HCT116 (cell line): ENCODE results near the gene TPD52L2. TPM values are rescaled to one million over a fixed set of nuclear protein-coding genes. Genes with fewer than 3 reads are reported as not detected.
A peak's percentile ranks its signal among the peaks of the same experiment; 100 is the strongest.

Source experiments
- ATAC-seq: fragments of 200-7000 bp; cut with Tn5 transposase; 2 replicates; pipeline ENCODE4 v1.9.1; 2020; ENCODE audit warnings: mild to moderate bottlenecking, moderate library complexity
- BruUV-seq: library from RNA; stranded (reverse); fragments of 400-500 nt; replicated peaks from 2 replicates; lab custom pipeline; 2021; lab: Mats Ljungman, UMichigan
- CTCF ChIA-PET: fragments of 300-600 bp; sonication (Branson Sonifier 250); formaldehyde crosslinking; loops from one replicate; lab custom pipeline; 2021; ENCODE audit warnings: antibody characterized with exemption; lab: Charles Lee
- POLR2A ChIA-PET: fragments of 300-600, 350-600 bp; sonication (Branson Sonifier 250); formaldehyde crosslinking; loops from one replicate; lab custom pipeline; 2021; ENCODE audit warnings: antibody characterized with exemption; lab: Charles Lee
- RAD21 ChIA-PET, 2 experiments: fragments of 300-600 bp; sonication (Branson Sonifier 250); formaldehyde crosslinking; loops; one replicate each; lab custom pipeline; 2023; ENCODE audit warnings: low total read pairs in 2 of 2; ENCODE audit not compliant: uncharacterized antibody in 2 of 2, unreplicated experiment in 2 of 2, low non-redundant PET in 1 of 2; lab: Charles Lee
- DNase-seq: peaks from one replicate; pipeline ENCODE4 v3.0.0-alpha.2; 2010; ENCODE audit warnings: low read depth, low spot score
- H2AFZ ChIP-seq: fragments of 200-600 bp; shearing (Covaris generic), sonication (generic); 2 replicates; pipeline ENCODE4 v1.6.1; 2017; ENCODE audit warnings: low read depth, mixed run types, mixed read lengths, antibody characterized with exemption, low read length; ENCODE audit not compliant: poor library complexity, severe bottlenecking
- H3K27ac ChIP-seq: 2 replicates; pipeline ENCODE4 v1.5.1; 2012; ENCODE audit warnings: low read depth, low read length
- H3K27me3 ChIP-seq: fragments of 200-600 bp; sonication (generic); 2 replicates; pipeline ENCODE4 v1.6.1; 2016; ENCODE audit warnings: mixed run types, low read length, mixed read lengths; ENCODE audit not compliant: insufficient read depth
- H3K36me3 ChIP-seq, 2 experiments: fragments of 200-500 bp in 1 of 2; fragments of 200-600 bp in 1 of 2; sonication (Bioruptor generic) in 1 of 2; sonication (generic) in 1 of 2; 2 replicates each; pipeline versions ENCODE4 v1.5.1 to v1.6.1; 2014 to 2016; ENCODE audit warnings: low read length in 2 of 2, inconsistent platforms in 1 of 2, mixed read lengths in 1 of 2, mixed run types in 1 of 2; ENCODE audit not compliant: insufficient read depth in 2 of 2, control insufficient read depth in 1 of 2
- H3K4me1 ChIP-seq, 2 experiments: fragments of 200-600 bp in 1 of 2; sonication (generic) in 1 of 2; 2 replicates each; pipeline versions ENCODE4 v1.5.1 to v1.6.1; 2012 to 2017; ENCODE audit warnings: low read length in 2 of 2, inconsistent platforms in 1 of 2, mild to moderate bottlenecking in 1 of 2, mixed read lengths in 1 of 2, mixed run types in 1 of 2, moderate library complexity in 1 of 2; ENCODE audit not compliant: insufficient read depth in 2 of 2, control insufficient read depth in 1 of 2
- H3K4me2 ChIP-seq: fragments of 200-600 bp; sonication (generic); 2 replicates; pipeline ENCODE4 v1.6.1; 2017; ENCODE audit warnings: mixed run types, low read length, mixed read lengths
- H3K4me3 ChIP-seq, 2 experiments: fragments of 200-600 bp in 1 of 2; sonication (generic) in 1 of 2; replicated peaks in 1 of 2; 2 replicates each; pipeline ENCODE4 v1.5.1; 2011 to 2016; ENCODE audit warnings: low read length in 2 of 2, control low read depth in 1 of 2, low read depth in 1 of 2, mild to moderate bottlenecking in 1 of 2, mixed read lengths in 1 of 2, mixed run types in 1 of 2
- H3K79me2 ChIP-seq: fragments of 200-600 bp; sonication (generic); 2 replicates; pipeline ENCODE4 v1.6.1; 2017; ENCODE audit warnings: mild to moderate bottlenecking, mixed run types, low read length, moderate library complexity, mixed read lengths; ENCODE audit not compliant: insufficient read depth
- H3K9ac ChIP-seq: fragments of 200-600 bp; sonication (generic); 2 replicates; pipeline ENCODE4 v1.6.1; 2016; ENCODE audit warnings: low read length, mixed read lengths
- H3K9me2 ChIP-seq: fragments of 200-600 bp; sonication (generic), shearing (Covaris generic); 2 replicates; pipeline ENCODE4 v1.6.1; 2017; ENCODE audit warnings: mixed run types, mild to moderate bottlenecking, moderate library complexity; ENCODE audit not compliant: insufficient read depth
- H3K9me3 ChIP-seq, 2 experiments: fragments of 200-500 bp in 1 of 2; fragments of 200-600 bp in 1 of 2; sonication (Bioruptor generic) in 1 of 2; sonication (generic) in 1 of 2; 2 replicates each; pipeline ENCODE4 v1.6.1; 2014 to 2017; ENCODE audit warnings: low read length in 2 of 2, mixed read lengths in 2 of 2, inconsistent platforms in 1 of 2, low read depth in 1 of 2, mild to moderate bottlenecking in 1 of 2, mixed run types in 1 of 2, moderate library complexity in 1 of 2; ENCODE audit not compliant: control insufficient read depth in 1 of 2, insufficient read depth in 1 of 2
- H4K20me1 ChIP-seq: fragments of 200-600 bp; sonication (generic), shearing (Covaris generic); 2 replicates; pipeline ENCODE4 v1.6.1; 2017; ENCODE audit warnings: mixed run types, mild to moderate bottlenecking, moderate library complexity; ENCODE audit not compliant: insufficient read depth
- ATF3 ChIP-seq: IDR thresholded peaks from 2 replicates; pipeline ENCODE4 v1.6.1; 2012
- CBX3 ChIP-seq: IDR thresholded peaks from 2 replicates; pipeline ENCODE4 v1.6.1; 2012; ENCODE audit warnings: low read depth
- CEBPB ChIP-seq: IDR thresholded peaks from 2 replicates; pipeline ENCODE4 v1.6.1; 2012; ENCODE audit warnings: low read depth
- CTCF ChIP-seq, 3 experiments: fragments of 200-600 bp in 1 of 3; sonication (generic) in 1 of 3; IDR thresholded peaks in 2 of 3; conservative IDR thresholded peaks in 1 of 3; 2 replicates each; pipeline ENCODE4 v1.5.1; 2012 to 2017; ENCODE audit warnings: low read depth in 2 of 3, low read length in 2 of 3, antibody characterized with exemption in 1 of 3, borderline replicate concordance in 1 of 3, control low read depth in 1 of 3, mild to moderate bottlenecking in 1 of 3, mixed read lengths in 1 of 3, mixed run types in 1 of 3, moderate library complexity in 1 of 3; ENCODE audit not compliant: insufficient read depth in 1 of 3
- EZH2 ChIP-seq: fragments of 200-600 bp; sonication (generic); IDR thresholded peaks from 2 replicates; pipeline ENCODE4 v1.6.1; 2017; ENCODE audit warnings: antibody characterized with exemption, mixed run types
- FOSL1 ChIP-seq: IDR thresholded peaks from 2 replicates; pipeline ENCODE4 v1.6.1; 2012; ENCODE audit warnings: low read depth
- MAX ChIP-seq: IDR thresholded peaks from 2 replicates; pipeline ENCODE4 v1.6.1; 2012
- SP1 ChIP-seq: IDR thresholded peaks from 2 replicates; pipeline ENCODE4 v1.6.1; 2012; ENCODE audit warnings: low read depth
- TCF7L2 ChIP-seq: IDR thresholded peaks from 2 replicates; pipeline ENCODE4 v1.7.0; 2011; ENCODE audit warnings: borderline replicate concordance, inconsistent platforms; ENCODE audit not compliant: insufficient read depth, insufficient read length; ENCODE audit errors: extremely low read depth
- ZFX ChIP-seq: fragments of 450-650 bp; IDR thresholded peaks from 2 replicates; pipeline ENCODE4 v1.6.1; 2017
- intact Hi-C: fragments of 100-400 bp; cut with micrococcal nuclease; formaldehyde crosslinking; loops from 2 replicates; pipeline ENCODE4 v1.10.0; 2022
- total RNA-seq: library from RNA; stranded (reverse); gene quantifications from one replicate; pipeline ENCODE4 v1.2.1, GENCODE V29; 2021; ENCODE audit not compliant: unreplicated experiment
- TF ChIP-seq, protein P1 (sequence below): IDR thresholded peaks from 2 replicates; pipeline ENCODE4 v1.6.1; 2012; ENCODE audit warnings: low read depth

The TPD52L2 gene
- total RNA-seq, 1 experiment from 2014 or later: 149 TPM

DNA sequence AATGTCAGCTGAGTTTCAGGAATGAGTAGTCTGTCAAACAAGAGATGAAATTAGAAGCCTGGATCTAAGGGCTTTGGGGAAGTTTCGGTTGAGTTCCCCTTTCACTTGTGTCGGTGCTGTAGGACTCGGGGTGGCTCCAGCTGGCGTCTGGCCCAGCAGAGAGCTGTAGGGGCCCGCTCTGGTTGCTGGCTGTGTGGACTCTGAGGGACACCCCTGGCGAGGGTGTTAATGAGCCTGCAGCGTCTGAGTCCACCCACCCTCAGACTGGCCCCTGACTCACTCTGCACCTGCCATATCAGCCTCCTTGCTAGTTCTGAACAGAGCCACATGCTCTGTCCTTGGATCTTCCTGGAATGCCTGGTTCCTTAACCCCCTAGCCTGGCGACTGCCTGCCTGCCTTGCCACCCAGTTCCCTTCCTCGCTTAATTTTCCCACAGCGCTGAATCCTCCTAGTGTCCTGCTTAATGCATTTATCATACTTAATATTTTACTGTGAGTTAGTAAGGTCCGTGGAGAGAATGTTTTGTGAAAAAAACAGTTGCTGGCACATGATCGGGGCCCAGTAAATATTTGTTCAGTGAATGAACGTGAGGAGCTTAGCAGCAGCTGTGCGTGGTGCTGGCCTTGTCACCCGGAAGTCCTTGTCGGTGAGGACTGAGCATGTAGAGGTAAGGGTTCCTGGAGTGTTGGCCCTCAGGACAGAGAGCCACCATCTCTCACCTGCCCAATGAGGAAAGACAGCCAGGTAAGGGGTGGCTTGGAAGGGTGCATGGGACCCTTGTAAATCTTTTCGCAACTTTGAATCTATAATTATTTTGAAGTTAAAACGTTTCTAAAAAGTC, 31.4 kb downstream of the TPD52L2 start:
- Histone ChIP-seq H3K9ac (peak overlapping the region; percentile 84), H3K4me2 (peak overlapping the region; percentile 97), H3K4me1 (peaks cover 12 to 46% of the 10 kb centered on the region in 2 experiments; a peak in 3 of 4 replicates), H3K9me3 (no peaks in the 10 kb centered on the region), H3K27ac (no peak overlapping the region)
- TF ChIP-seq CBX3 (no peak), CEBPB (no peak), EZH2 (no peak), ZFX (no peak), MAX (no peak), FOSL1 (no peak), SP1 (no peak), ATF3 (no peak)
- TF ChIP-seq, all 23 proteins: peak for 0
- H3K27me3 ChIP-seq: no peaks in the 10 kb centered on the region
- ChIA-PET RAD21 (no interaction called here), CTCF (no interaction called here), POLR2A (no interaction called here)
- DNase-seq: no peak
- peaks cover 0 to 4% of the 10 kb centered on the region in 2 experiments; a peak in 1 of 4 replicates for H3K36me3 ChIP-seq
- ATAC-seq: no peak
- H3K79me2 ChIP-seq: peaks cover 61% of the 10 kb centered on the region
- H4K20me1 ChIP-seq: peaks cover 14% of the 10 kb centered on the region; the same call in 1 of the 2 replicates
- peak overlapping the region; percentile 74 to 86 for H3K4me3 ChIP-seq
- H2AFZ ChIP-seq: no peak overlapping the region
- no peaks in the 10 kb centered on the region for H3K9me2 ChIP-seq
- intact Hi-C loops: no loop called here
- no TSS peak for BruUV-seq

DNA sequence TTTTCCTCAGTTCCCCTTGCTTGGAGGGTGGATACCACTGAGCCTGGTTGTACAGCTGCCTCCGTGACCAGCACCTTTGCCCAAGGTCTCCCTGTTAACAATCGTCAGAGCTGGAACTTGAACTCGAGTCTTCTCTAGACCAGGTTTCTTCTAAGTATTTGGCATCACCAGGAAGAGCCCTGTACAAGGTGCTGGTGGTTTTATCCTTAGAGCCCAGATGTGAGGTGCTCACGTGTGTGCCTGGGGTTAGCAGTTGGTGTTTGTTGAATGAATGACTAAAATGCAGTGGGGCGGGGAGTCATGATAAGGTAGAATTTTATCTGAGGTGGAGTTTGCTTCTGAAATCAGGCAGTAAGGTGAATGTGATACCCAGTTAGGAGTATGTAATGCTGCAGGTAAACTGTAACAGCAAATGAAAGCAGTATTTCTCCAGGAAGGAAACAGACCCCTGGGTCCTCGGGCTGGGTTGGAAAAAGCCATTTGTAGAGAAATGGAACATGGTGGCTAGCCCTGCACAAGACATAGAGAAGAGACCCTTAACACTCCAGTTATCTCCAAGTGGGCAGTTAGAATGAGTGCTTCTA, 33.0 kb downstream of the TPD52L2 start:
- Histone ChIP-seq H3K9ac (no peak overlapping the region), H3K27me3 (no peaks in the 10 kb centered on the region), H3K36me3 (no peaks in the 10 kb centered on the region), H4K20me1 (peaks cover 14% of the 10 kb centered on the region; the same call in 1 of the 2 replicates), H2AFZ (no peak overlapping the region), H3K4me1 (peaks cover 24 to 62% of the 10 kb centered on the region in 2 experiments), H3K4me3 (no peak overlapping the region), H3K4me2 (no peak overlapping the region), H3K9me2 (no peaks in the 10 kb centered on the region), H3K79me2 (peaks cover 70% of the 10 kb centered on the region), H3K27ac (no peak overlapping the region), H3K9me3 (no peaks in the 10 kb centered on the region)
- ChIA-PET RAD21 (no interaction called here), POLR2A (no interaction called here), CTCF (no interaction called here)
- DNase-seq: no peak
- ATAC-seq: no peak
- intact Hi-C loops: no loop called here
- no TSS peak for BruUV-seq
- TF ChIP-seq, protein P1, sequence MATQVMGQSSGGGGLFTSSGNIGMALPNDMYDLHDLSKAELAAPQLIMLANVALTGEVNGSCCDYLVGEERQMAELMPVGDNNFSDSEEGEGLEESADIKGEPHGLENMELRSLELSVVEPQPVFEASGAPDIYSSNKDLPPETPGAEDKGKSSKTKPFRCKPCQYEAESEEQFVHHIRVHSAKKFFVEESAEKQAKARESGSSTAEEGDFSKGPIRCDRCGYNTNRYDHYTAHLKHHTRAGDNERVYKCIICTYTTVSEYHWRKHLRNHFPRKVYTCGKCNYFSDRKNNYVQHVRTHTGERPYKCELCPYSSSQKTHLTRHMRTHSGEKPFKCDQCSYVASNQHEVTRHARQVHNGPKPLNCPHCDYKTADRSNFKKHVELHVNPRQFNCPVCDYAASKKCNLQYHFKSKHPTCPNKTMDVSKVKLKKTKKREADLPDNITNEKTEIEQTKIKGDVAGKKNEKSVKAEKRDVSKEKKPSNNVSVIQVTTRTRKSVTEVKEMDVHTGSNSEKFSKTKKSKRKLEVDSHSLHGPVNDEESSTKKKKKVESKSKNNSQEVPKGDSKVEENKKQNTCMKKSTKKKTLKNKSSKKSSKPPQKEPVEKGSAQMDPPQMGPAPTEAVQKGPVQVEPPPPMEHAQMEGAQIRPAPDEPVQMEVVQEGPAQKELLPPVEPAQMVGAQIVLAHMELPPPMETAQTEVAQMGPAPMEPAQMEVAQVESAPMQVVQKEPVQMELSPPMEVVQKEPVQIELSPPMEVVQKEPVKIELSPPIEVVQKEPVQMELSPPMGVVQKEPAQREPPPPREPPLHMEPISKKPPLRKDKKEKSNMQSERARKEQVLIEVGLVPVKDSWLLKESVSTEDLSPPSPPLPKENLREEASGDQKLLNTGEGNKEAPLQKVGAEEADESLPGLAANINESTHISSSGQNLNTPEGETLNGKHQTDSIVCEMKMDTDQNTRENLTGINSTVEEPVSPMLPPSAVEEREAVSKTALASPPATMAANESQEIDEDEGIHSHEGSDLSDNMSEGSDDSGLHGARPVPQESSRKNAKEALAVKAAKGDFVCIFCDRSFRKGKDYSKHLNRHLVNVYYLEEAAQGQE: no peak
- TF ChIP-seq CTCF (IDR thresholded peaks at IDR 0.05 in 2 of 3, conservative IDR thresholded peaks at IDR 0.05 in 1 of 3; ENCODE audit: borderline replicate concordance in 1 of 3, insufficient read depth in 1 of 3, low read depth in 2 of 3, low read length in 2 of 3) (no peak), TCF7L2 (no peak), ATF3 (no peak), EZH2 (no peak)
